GM18505 (cell line): ENCODE data around the gene PCLAF.
A peak's percentile ranks its signal among the peaks of the same experiment; 100 is the strongest.
"Not testable (repeated sequence)": the region's sequence is repeated elsewhere in the genome, so short reads cannot be mapped to it uniquely, and the experiment has no call there.

Source experiments
- ATAC-seq: cut with Tn5 transposase; IDR thresholded peaks from one replicate; pipeline ENCODE4 v1.9.1; 2021; ENCODE audit not compliant: unreplicated experiment
- POLR2A ChIP-seq: IDR thresholded peaks from 4 replicates; pipeline ENCODE4 v1.6.1; 2011; ENCODE audit warnings: borderline replicate concordance; ENCODE audit not compliant: insufficient read depth, insufficient read length; ENCODE audit errors: extremely low read depth

Gene PCLAF

GRCh38 chr15:64381000-64381751 is at the start of gene PCLAF:
TSS of gene PCLAF (minus strand) at chr15:64381441. CDS start at chr15:64381371, 70 bp downstream.
- ATAC-seq: peak; percentile 94
- TF ChIP-seq POLR2A: peak; percentile 80

- ATAC-seq: no peak
- no peak for TF ChIP-seq POLR2A
Observed at GRCh38 chr15:64430000-64430735, 48.9 kb upstream of the PCLAF start.

GRCh38 chr15:64429448-64429847 is 48.2 kb upstream of the PCLAF start:
- no peak for ATAC-seq
- TF ChIP-seq POLR2A: no peak

- TF ChIP-seq POLR2A: no peak
- ATAC-seq: no peak
Observed at GRCh38 chr15:64426845-64427465, 45.7 kb upstream of the PCLAF start.

- no peak for ATAC-seq
- TF ChIP-seq POLR2A: no peak
Observed at GRCh38 chr15:64425221-64425620, 44.0 kb upstream of the PCLAF start.

- TF ChIP-seq POLR2A: no peak
- ATAC-seq: no peak
Observed at GRCh38 chr15:64423970-64424369, 42.7 kb upstream of the PCLAF start.

GRCh38 chr15:64422697-64423096 is 41.5 kb upstream of the PCLAF start:
- no peak for ATAC-seq

GRCh38 chr15:64412216-64412615 is 31.0 kb upstream of the PCLAF start:
- no peak for ATAC-seq
- no peak for TF ChIP-seq POLR2A

More at GRCh38 chr15:64422697-64423096, 41.5 kb upstream of the PCLAF start:
- no peak for TF ChIP-seq POLR2A

- TF ChIP-seq POLR2A: no peak
- no peak for ATAC-seq
Observed at GRCh38 chr15:64400583-64400982, 19.3 kb upstream of the PCLAF start.

GRCh38 chr15:64398575-64398974 is 17.3 kb upstream of the PCLAF start:
- no peak for TF ChIP-seq POLR2A
- ATAC-seq: no peak

- ATAC-seq: no peak
- TF ChIP-seq POLR2A: no peak
Observed at GRCh38 chr15:64396789-64397188, 15.5 kb upstream of the PCLAF start.

GRCh38 chr15:64392471-64392870 is 11.2 kb upstream of the PCLAF start:
- ATAC-seq: not testable (repeated sequence)

GRCh38 chr15:64389036-64389435 is 7.8 kb upstream of the PCLAF start:
- no peak for ATAC-seq
- TF ChIP-seq POLR2A: no peak
